Lung (tissue), 12 donors: ENCODE measurements around the gene GPC6. TPM values are rescaled to one million over a fixed set of nuclear protein-coding genes. Genes with fewer than 3 reads are reported as not detected.

Experiments
- ATAC-seq: fragments of 200-7000 bp; cut with Tn5 transposase; one replicate; pipeline ENCODE4 v1.9.1; 2020; ENCODE audit warnings: moderate number of reproducible peaks; ENCODE audit not compliant: insufficient read depth, low FRiP score
- DNase-seq, 3 donors: peaks; one replicate each; pipeline ENCODE4 v3.0.0-alpha.2; 2013 to 2017
- H3K27ac ChIP-seq, 2 donors: one replicate each; pipeline ENCODE4 v1.5.1; 2013; ENCODE audit warnings: mild to moderate bottlenecking in 2 of 2, moderate library complexity in 2 of 2, control low read depth in 1 of 2, inconsistent platforms in 1 of 2, low read depth in 1 of 2, low read length in 1 of 2
- H3K27me3 ChIP-seq, 3 donors: one replicate each; pipeline ENCODE4 v1.5.1; 2013; ENCODE audit warnings: low read length in 2 of 3; ENCODE audit not compliant: control insufficient read depth in 3 of 3, insufficient read depth in 3 of 3
- H3K36me3 ChIP-seq, 4 donors: one replicate each; pipeline ENCODE4 v1.5.1; 2013; ENCODE audit warnings: low read length in 4 of 4, mild to moderate bottlenecking in 1 of 4, moderate library complexity in 1 of 4; ENCODE audit not compliant: control insufficient read depth in 4 of 4, insufficient read depth in 4 of 4
- H3K4me1 ChIP-seq, 5 donors: one replicate each; pipeline ENCODE4 v1.5.1; 2013; ENCODE audit warnings: low read length in 5 of 5, mild to moderate bottlenecking in 2 of 5, moderate library complexity in 1 of 5; ENCODE audit not compliant: control insufficient read depth in 5 of 5, insufficient read depth in 5 of 5
- H3K4me3 ChIP-seq: one replicate; pipeline ENCODE4 v1.5.1; 2013; ENCODE audit warnings: mild to moderate bottlenecking, control low read depth, moderate library complexity
- H3K9ac ChIP-seq, 2 donors: one replicate each; pipeline ENCODE4 v1.5.1; 2013; ENCODE audit warnings: low read length in 2 of 2, control low read depth in 1 of 2; ENCODE audit not compliant: insufficient read depth in 1 of 2
- H3K9me3 ChIP-seq, 4 donors: one replicate each; pipeline ENCODE4 v1.5.1; 2013; ENCODE audit warnings: low read length in 3 of 4, mild to moderate bottlenecking in 1 of 4, moderate library complexity in 1 of 4; ENCODE audit not compliant: control insufficient read depth in 4 of 4, insufficient read depth in 3 of 4
- CTCF ChIP-seq: IDR thresholded peaks from 2 replicates; pipeline ENCODE4 v1.5.1; 2012; ENCODE audit warnings: mild to moderate bottlenecking; ENCODE audit errors: control extremely low read depth, extremely low read depth
- WGBS, 2 donors: extraction: QIAGEN DNeasy Blood & Tissue Kit; methylation state at CpG; one replicate each; pipeline ENCODE4 v1.1.7; 2013; 5-methylcytosine and 5-hydroxymethylcytosine counted together
- polyA plus RNA-seq, 2 donors: library from polyadenylated mRNA; stranded (reverse); fragments of 200-250 nt; gene quantifications; one replicate each; pipeline ENCODE4 v1.2.1, GENCODE V29; 2013
- total RNA-seq, 2 donors: library from RNA; depleted of rRNA in 1 of 2; stranded (reverse); fragments of >200 nt in 1 of 2; gene quantifications; one replicate each; pipeline ENCODE4 v1.2.1, GENCODE V29; 2014 to 2021
- donor health status: control.
- donor health status: control.
- donor health status: Bipolar disorder and iron deficiency.
- donor health status: healthy.
- donor health status: DM: yes; HTN: yes; CAD: no.

Gene GPC6
- total and polyA plus RNA-seq, 4 donors = 0.45 to 31.4 (median 4.8) TPM

GRCh38 chr13:94140027-94140426 lies 913.4 kb downstream of the GPC6 start:
- no peaks in the 10 kb centered on the region for H3K27me3 ChIP-seq
- TF ChIP-seq CTCF = no peak
- H3K9ac ChIP-seq = no peak overlapping the region
- no peaks in the 10 kb centered on the region for H3K36me3 ChIP-seq
- DNase-seq (no peak), ATAC-seq (no peak)
- H3K27ac ChIP-seq = no peak overlapping the region
- WGBS, 2 donors = 51 to 74% methylated on average over 2 of the region's 2 CpGs
- H3K4me3 ChIP-seq = no peak overlapping the region
- no peaks in the 10 kb centered on the region for H3K9me3 ChIP-seq
- no peaks in the 10 kb centered on the region for H3K4me1 ChIP-seq

- ATAC-seq (no peak), DNase-seq (no peak)
- Histone ChIP-seq H3K4me3 (no peak overlapping the region), H3K9me3 (no peaks in the 10 kb centered on the region), H3K36me3 (no peaks in the 10 kb centered on the region), H3K9ac (no peak overlapping the region), H3K4me1 (no peaks in the 10 kb centered on the region), H3K27ac (no peak overlapping the region), H3K27me3 (no peaks in the 10 kb centered on the region)
- no peak for TF ChIP-seq CTCF
- WGBS, 2 donors = 64 to 78% methylated on average over 2 of the region's 2 CpGs
These were observed 913.9 kb downstream of the GPC6 start for GRCh38 chr13:94140511-94140910.

- Histone ChIP-seq H3K4me3 (no peak overlapping the region), H3K9ac (no peak overlapping the region), H3K27ac (no peak overlapping the region), H3K27me3 (no peaks in the 10 kb centered on the region), H3K36me3 (no peaks in the 10 kb centered on the region), H3K9me3 (no peaks in the 10 kb centered on the region), H3K4me1 (no peaks in the 10 kb centered on the region)
- no peak for ATAC-seq
- DNase-seq = no peak
- no peak for TF ChIP-seq CTCF
- 84% methylated on average over 11 of the region's 11 CpGs for WGBS, 2 donors
These were observed 917.2 kb downstream of the GPC6 start for GRCh38 chr13:94143624-94144350.

- ATAC-seq = no peak
- no peak for TF ChIP-seq CTCF
- Histone ChIP-seq H3K9ac (no peak overlapping the region), H3K36me3 (no peaks in the 10 kb centered on the region), H3K4me3 (no peak overlapping the region), H3K27ac (no peak overlapping the region), H3K27me3 (no peaks in the 10 kb centered on the region), H3K4me1 (no peaks in the 10 kb centered on the region), H3K9me3 (no peaks in the 10 kb centered on the region)
- 47 to 76% methylated on average over 2 of the region's 2 CpGs for WGBS, 2 donors
- DNase-seq = no peak
These were observed 919.4 kb downstream of the GPC6 start for GRCh38 chr13:94145966-94146365.
